Heart left ventricle (tissue), 16 donors: ENCODE results near the gene SS18. TPM values are rescaled to one million over a fixed set of nuclear protein-coding genes. Genes with fewer than 3 reads are reported as not detected.

Source experiments
- ATAC-seq, 4 donors: fragments of 200-7000 bp; cut with Tn5 transposase; one replicate each; pipeline ENCODE4 v1.9.1; 2020 to 2022; ENCODE audit warnings: moderate library complexity in 4 of 4, mild to moderate bottlenecking in 3 of 4, moderate number of reproducible peaks in 1 of 4
- DNase-seq, 5 donors: peaks; one replicate each; pipeline ENCODE4 v3.0.0-alpha.2; 2020
- H3K27ac ChIP-seq, 12 donors: fragments of 200-600 bp; sonication (generic) in 4 of 12; one replicate each; pipeline versions ENCODE4 v1.5.0 to v1.8.0; 2016 to 2022; ENCODE audit warnings: mild to moderate bottlenecking in 2 of 12
- H3K27me3 ChIP-seq, 9 donors: fragments of 200-600 bp; sonication (generic) in 2 of 9; one replicate each; pipeline versions ENCODE4 v1.5.1 to v1.8.0; 2016 to 2022; ENCODE audit warnings: mild to moderate bottlenecking in 3 of 9
- H3K36me3 ChIP-seq, 9 donors: fragments of 200-600 bp; sonication (generic) in 2 of 9; one replicate each; pipeline versions ENCODE4 v1.5.0 to v1.8.0; 2018 to 2022; ENCODE audit warnings: mild to moderate bottlenecking in 2 of 9
- H3K4me1 ChIP-seq, 12 donors: fragments of 200-600 bp; sonication (generic) in 4 of 12; one replicate each; pipeline versions ENCODE4 v1.5.0 to v1.8.0; 2016 to 2022; ENCODE audit warnings: mild to moderate bottlenecking in 3 of 12
- H3K4me3 ChIP-seq, 12 donors: fragments of 200-600 bp; sonication (generic) in 4 of 12; one replicate each; pipeline versions ENCODE4 v1.5.0 to v1.8.0; 2017 to 2022; ENCODE audit warnings: mild to moderate bottlenecking in 9 of 12, moderate library complexity in 4 of 12
- H3K9me3 ChIP-seq, 12 donors: fragments of 200-600 bp; sonication (generic) in 4 of 12; one replicate each; pipeline versions ENCODE4 v1.5.0 to v1.8.0; 2016 to 2022; ENCODE audit warnings: mild to moderate bottlenecking in 1 of 12
- CTCF ChIP-seq, 12 donors: fragments of 200-600 bp; sonication (generic) in 4 of 12; IDR thresholded peaks; one replicate each; pipeline versions ENCODE4 v1.5.0 to v1.8.0; 2018 to 2022; ENCODE audit warnings: antibody characterized with exemption in 12 of 12, mild to moderate bottlenecking in 5 of 12
- POLR2A ChIP-seq, 2 donors: fragments of 450-650 bp; IDR thresholded peaks; one replicate each; pipeline ENCODE4 v1.6.1; 2017; ENCODE audit warnings: antibody characterized with exemption in 2 of 2, mild to moderate bottlenecking in 2 of 2, moderate library complexity in 2 of 2
- WGBS, 4 donors: extraction: QIAGEN DNeasy Blood & Tissue Kit in 2 of 4; methylation state at CpG; one replicate each; pipeline versions ENCODE4 v1.1.5 to v1.1.7; 2013 to 2018; 5-methylcytosine and 5-hydroxymethylcytosine counted together
- intact Hi-C, 10 donors: fragments of 100-400 bp; cut with DNase I; formaldehyde crosslinking; loops; one replicate each; pipeline versions ENCODE4 v1.11.1 to v1.14.2; 2022
- polyA plus RNA-seq, 2 donors: library from polyadenylated mRNA; stranded (reverse); fragments of 200-250 nt; gene quantifications; one replicate each; pipeline ENCODE4 v1.2.3, GENCODE V29; 2013
- total RNA-seq, 9 donors: library from RNA; depleted of rRNA in 2 of 9; stranded (reverse); fragments of >200 nt in 2 of 9; fragmentation: NEBNext Ultra II Directional in 3 of 9; extraction: Animal tissue kit (Norgen Biotek cat#: 25700) in 3 of 9; gene quantifications; one replicate each; pipeline versions ENCODE4 v1.1.0 to v1.2.4, GENCODE V29; 2016 to 2023
- donor health status: ischemic (EF 13 %, LVEDD 7.1; RV severe dilation, severe dysfunction).
- donor health status: healthy with polysubstance abuse.
- donor health status: DM: no; HTN: yes; CAD: no.
- donor health status: DM: no; HTN: no; CAD: no.
- donor health status: ischemic (EF 25% LVEDD 6.9; RV normal size, moderate dysfunction).
- donor health status: ischemic (EF 25% LVEDD 5.7; RV mildly dilated, moderate dysfunction).
- donor health status: healthy.
- donor health status: DM: yes; HTN: yes; CAD: no.
- donor health status: ischemic (EF 35%, LVEDD 5.7; RV mildly dilated, moderate dysfunction).
- donor health status: nonischemic (EF 11% LVEDD 7.7; RV severe dilation, severe dysfunction).
- donor health status: DM: yes; HTN: yes; CAD: no.
- donor health status: PGD.
- donor health status: ischemic (EF 29% LVEDD 5.4; RV normal size, mild dysfunction).
- donor health status: nonischemic (EF 23%, LVEDD 6.1; RV moderate dilation, normal function).

Gene SS18
- total and polyA plus RNA-seq, 11 donors, result 14.4 to 60.5 (median 38.3) TPM

- Histone ChIP-seq H3K27ac (no peak overlapping the region), H3K36me3 (peaks cover 0 to 55% (median 52%) of the 10 kb centered on the region in 9 donors), H3K9me3 (no peaks in the 10 kb centered on the region), H3K4me3 (no peak overlapping the region), H3K4me1 (peaks cover 2 to 43% (median 20%) of the 10 kb centered on the region in 12 donors), H3K27me3 (no peaks in the 10 kb centered on the region)
- no peak for ATAC-seq
- intact Hi-C loops, result loop anchor here in 2 of 10 donors (5.0 to 10.0 kb wide), 2 partner anchors 52 to 65 kb away; no protein-coding TSS in a partner anchor
- no peak for DNase-seq
- TF ChIP-seq CTCF (IDR thresholded peaks at IDR 0.05) (no peak), POLR2A (IDR thresholded peaks at IDR 0.05) (no peak)
- WGBS, 4 donors, result 86 to 95% (median 93%) methylated on average over 6 of the region's 6 CpGs
Observed at GRCh38 chr18:26086959-26087358, 3.5 kb downstream of the SS18 start.

- no peak overlapping the region for H3K4me3 ChIP-seq
- no peak overlapping the region for H3K27ac ChIP-seq
- 78 to 82% (median 79%) methylated on average over 5 of the region's 5 CpGs for WGBS, 4 donors
- no peaks in the 10 kb centered on the region for H3K9me3 ChIP-seq
- DNase-seq (no peak), ATAC-seq (no peak)
- TF ChIP-seq POLR2A (IDR thresholded peaks at IDR 0.05) (no peak), CTCF (IDR thresholded peaks at IDR 0.05) (no peak)
- intact Hi-C loops, result loop anchor here in 2 of 10 donors (5.0 to 10.0 kb wide), 2 partner anchors 50 to 63 kb away; no protein-coding TSS in a partner anchor
- no peaks in the 10 kb centered on the region for H3K27me3 ChIP-seq
- peaks cover 0 to 72% (median 66%) of the 10 kb centered on the region in 9 donors for H3K36me3 ChIP-seq
- H3K4me1 ChIP-seq, result peaks cover 2 to 39% (median 20%) of the 10 kb centered on the region in 12 donors
Observed at GRCh38 chr18:26085056-26085455, 5.4 kb downstream of the SS18 start.

- WGBS, 4 donors, result 92 to 97% (median 93%) methylated on average over 3 of the region's 3 CpGs
- Histone ChIP-seq H3K27ac (no peak overlapping the region), H3K27me3 (no peaks in the 10 kb centered on the region), H3K9me3 (no peaks in the 10 kb centered on the region), H3K36me3 (peaks cover 0 to 89% (median 71%) of the 10 kb centered on the region in 9 donors), H3K4me1 (peaks cover 0 to 24% (median 6%) of the 10 kb centered on the region in 12 donors), H3K4me3 (no peak overlapping the region)
- DNase-seq (no peak), ATAC-seq (no peak)
- intact Hi-C loops, result loop anchor here in 1 of 10 donors (10.0 kb wide), 1 partner anchor 48 kb away; no protein-coding TSS in a partner anchor
- no peak for TF ChIP-seq POLR2A (IDR thresholded peaks at IDR 0.05)
- TF ChIP-seq CTCF (IDR thresholded peaks at IDR 0.05), result no peak
Observed at GRCh38 chr18:26083099-26083498, 7.3 kb downstream of the SS18 start.

- H3K4me1 ChIP-seq, result peaks cover 0 to 17% (median under 1%) of the 10 kb centered on the region in 12 donors
- intact Hi-C loops, result loop anchor here in 1 of 10 donors (10.0 kb wide), 1 partner anchor 48 kb away; no protein-coding TSS in a partner anchor
- DNase-seq, result no peak
- H3K4me3 ChIP-seq, result no peak overlapping the region
- H3K36me3 ChIP-seq, result peaks cover 0 to 95% (median 77%) of the 10 kb centered on the region in 9 donors
- no peak overlapping the region for H3K27ac ChIP-seq
- H3K9me3 ChIP-seq, result no peaks in the 10 kb centered on the region
- TF ChIP-seq CTCF (IDR thresholded peaks at IDR 0.05) (no peak), POLR2A (IDR thresholded peaks at IDR 0.05) (no peak)
- 90 to 96% (median 94%) methylated on average over 3 of the region's 3 CpGs for WGBS, 4 donors
- H3K27me3 ChIP-seq, result no peaks in the 10 kb centered on the region
- no peak for ATAC-seq
Observed at GRCh38 chr18:26082475-26082874, 7.9 kb downstream of the SS18 start.
